Astrocyte of the cerebellum (primary cell): ENCODE measurements around the gene SARS2.

Experiments
- DNase-seq: peaks from one replicate; pipeline ENCODE4 v3.0.0-alpha.2; 2011; ENCODE audit warnings: low read depth
- H3K4me3 ChIP-seq: 2 replicates; pipeline ENCODE4 v1.5.1; 2011; ENCODE audit warnings: mild to moderate bottlenecking, low read depth, low read length, moderate library complexity
- CTCF ChIP-seq: IDR thresholded peaks from 2 replicates; pipeline ENCODE4 v1.5.1; 2012; ENCODE audit warnings: low read length, low read depth, moderate library complexity, mild to moderate bottlenecking; ENCODE audit errors: missing control alignments
- in situ Hi-C: cut with HindIII; loops from 2 replicates; pipeline ENCODE4 v1.10.0; 2017; ENCODE audit warnings: low sequenced_read_pairs

SARS2 gene

DNA sequence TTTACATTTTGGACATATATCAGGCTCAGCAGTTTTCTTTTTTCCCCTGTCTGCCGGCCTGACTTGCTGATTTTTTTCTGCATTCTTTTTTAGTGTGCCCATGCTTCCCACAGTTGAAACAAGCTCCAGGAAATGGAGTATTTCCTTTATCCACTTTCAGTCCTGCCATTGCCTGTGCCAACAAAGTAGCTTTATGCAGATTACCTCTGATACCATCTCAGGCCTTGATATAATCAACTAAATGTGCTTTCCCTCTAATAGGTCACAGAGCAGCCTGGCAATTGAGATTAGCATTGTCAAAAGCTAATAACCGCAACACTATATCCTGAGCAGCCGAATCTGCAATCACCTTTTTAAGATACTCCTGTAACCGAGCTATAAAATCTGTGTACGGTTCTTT is 9.4 kb upstream of the SARS2 start:
- no peak for TF ChIP-seq CTCF
- no peak overlapping the region for H3K4me3 ChIP-seq
- no peak for DNase-seq
- in situ Hi-C loops, result no loop called here

GRCh38 chr19:38933544-38933943 is 3.0 kb upstream of the SARS2 start:
- in situ Hi-C loops, result no loop called here
- H3K4me3 ChIP-seq, result no peak overlapping the region
- TF ChIP-seq CTCF, result no peak
- no peak for DNase-seq

- peak; percentile 46 for TF ChIP-seq CTCF
- H3K4me3 ChIP-seq, result no peak overlapping the region
- DNase-seq, result no peak
- in situ Hi-C loops, result no loop called here
These were observed 2.0 kb upstream of the SARS2 start for GRCh38 chr19:38932425-38933179.

GRCh38 chr19:38931521-38931793 is 894 bp upstream of the SARS2 start:
- DNase-seq, result no peak
- TF ChIP-seq CTCF, result no peak
- in situ Hi-C loops, result no loop called here
- H3K4me3 ChIP-seq, result peak overlapping the region; percentile 97

- peak; percentile 99 for DNase-seq
- no peak for TF ChIP-seq CTCF
- H3K4me3 ChIP-seq, result peak within 1 kb of the TSS; percentile 97
- in situ Hi-C loops, result no loop called here
These were observed 385 bp upstream of the SARS2 start, which contains the start of gene MRPS12 for GRCh38 chr19:38930776-38931520. Gene MRPS12, plus strand, starts transcription at chr19:38930944. Its CDS starts 351 bp downstream, at chr19:38931295.

- no peak for DNase-seq
- no peak overlapping the region for H3K4me3 ChIP-seq
- no peak for TF ChIP-seq CTCF
- in situ Hi-C loops, result no loop called here
These were observed 2.1 kb downstream of the SARS2 start for GRCh38 chr19:38928391-38929001.
